Bronchial epithelial cell (primary cell): ENCODE measurements around the gene TTI1. TPM values are rescaled to one million over a fixed set of nuclear protein-coding genes. Genes with fewer than 3 reads are reported as not detected.
"Not testable (repeated sequence)": the region's sequence is repeated elsewhere in the genome, so short reads cannot be mapped to it uniquely, and the experiment has no call there.

Experiments used
- DNase-seq: peaks from one replicate; pipeline ENCODE4 v3.0.0-alpha.2; 2010; ENCODE audit warnings: low read depth
- FAIRE-seq: peaks from 2 replicates; lab custom pipeline; 2011; peaks lifted over from hg19 to GRCh38; lab: Jason Lieb, UNC
- H3K27me3 ChIP-seq: 2 replicates; pipeline ENCODE4 v1.5.1; 2011; ENCODE audit warnings: low read length; ENCODE audit not compliant: control insufficient read depth, insufficient read depth
- H3K36me3 ChIP-seq: 2 replicates; pipeline ENCODE4 v1.5.1; 2011; ENCODE audit warnings: low read length; ENCODE audit not compliant: control insufficient read depth, insufficient read depth
- H3K4me3 ChIP-seq: 2 replicates; pipeline ENCODE4 v1.5.1; 2011; ENCODE audit warnings: mild to moderate bottlenecking, low read depth, low read length, control low read depth
- CTCF ChIP-seq: IDR thresholded peaks from 2 replicates; pipeline ENCODE4 v1.5.1; 2011; ENCODE audit warnings: mild to moderate bottlenecking, moderate library complexity, low read length, control low read depth, inconsistent platforms; ENCODE audit not compliant: insufficient read depth, severe bottlenecking
- total RNA-seq: library from RNA; depleted of rRNA; stranded (reverse); fragments of >200 nt; gene quantifications from 2 replicates; pipeline ENCODE4 v1.2.1, GENCODE V29; 2014

TTI1 gene
- total RNA-seq, 1 donor from 2014 or later: 14.7 TPM

GRCh38 chr20:37972256-37973058 is 60.8 kb downstream of the TTI1 start:
- DNase-seq: no peak

GRCh38 chr20:37971561-37972127 is 61.6 kb downstream of the TTI1 start:
- Histone ChIP-seq H3K36me3 (no peaks in the 10 kb centered on the region), H3K27me3 (no peaks in the 10 kb centered on the region), H3K4me3 (no peak overlapping the region)
- DNase-seq: no peak
- TF ChIP-seq CTCF: no peak
- FAIRE-seq: peak; percentile 50

More at GRCh38 chr20:37972256-37973058, 60.8 kb downstream of the TTI1 start:
- Histone ChIP-seq H3K36me3 (no peaks in the 10 kb centered on the region), H3K4me3 (no peak overlapping the region), H3K27me3 (no peaks in the 10 kb centered on the region)
- no peak for TF ChIP-seq CTCF
- FAIRE-seq: no peak

GRCh38 chr20:37970856-37971245 is 62.4 kb downstream of the TTI1 start:
- Histone ChIP-seq H3K4me3 (no peak overlapping the region), H3K27me3 (no peaks in the 10 kb centered on the region), H3K36me3 (no peaks in the 10 kb centered on the region)
- TF ChIP-seq CTCF: no peak
- FAIRE-seq (no peak), DNase-seq (no peak)

- FAIRE-seq: no peak
- TF ChIP-seq CTCF: no peak
- H3K36me3 ChIP-seq: no peaks in the 10 kb centered on the region
- H3K4me3 ChIP-seq: no peak overlapping the region
- DNase-seq: peak; percentile 86
- H3K27me3 ChIP-seq: no peaks in the 10 kb centered on the region
Measured at GRCh38 chr20:37969949-37970855, 63.1 kb downstream of the TTI1 start.

GRCh38 chr20:37968841-37969401 is 64.3 kb downstream of the TTI1 start:
- Histone ChIP-seq H3K36me3 (no peaks in the 10 kb centered on the region), H3K27me3 (no peaks in the 10 kb centered on the region), H3K4me3 (no peak overlapping the region)
- FAIRE-seq: no peak
- TF ChIP-seq CTCF: no peak
- peak; percentile 64 for DNase-seq

- H3K36me3 ChIP-seq, H3K4me3 ChIP-seq, DNase-seq, FAIRE-seq, H3K27me3 ChIP-seq: not testable (repeated sequence)
Measured at GRCh38 chr20:37963483-37963882, 69.8 kb downstream of the TTI1 start.
